HG02885 (cell line): ENCODE results near the gene TBC1D22A.

Experiments used
- ATAC-seq: cut with Tn5 transposase; IDR thresholded peaks from one replicate; pipeline ENCODE4 v1.9.1; 2021; ENCODE audit warnings: mild to moderate bottlenecking; ENCODE audit not compliant: unreplicated experiment, poor library complexity

Gene TBC1D22A

GRCh38 chr22:47149976-47150375 is 387.5 kb downstream of the TBC1D22A start:
- no peak for ATAC-seq

GRCh38 chr22:47150426-47150825 is 388.0 kb downstream of the TBC1D22A start:
- no peak for ATAC-seq

- no peak for ATAC-seq
These were observed 388.6 kb downstream of the TBC1D22A start for GRCh38 chr22:47151064-47151463.

- no peak for ATAC-seq
These were observed 389.0 kb downstream of the TBC1D22A start for GRCh38 chr22:47151490-47151889.

- no peak for ATAC-seq
These were observed 389.8 kb downstream of the TBC1D22A start for GRCh38 chr22:47152236-47152635.

- ATAC-seq, result no peak
These were observed 390.5 kb downstream of the TBC1D22A start for GRCh38 chr22:47152938-47153337.

- no peak for ATAC-seq
These were observed 391.5 kb downstream of the TBC1D22A start for GRCh38 chr22:47153854-47154525.

- ATAC-seq, result no peak
These were observed 392.2 kb downstream of the TBC1D22A start for GRCh38 chr22:47154621-47155081.

- ATAC-seq, result no peak
These were observed 392.9 kb downstream of the TBC1D22A start for GRCh38 chr22:47155131-47155885.

GRCh38 chr22:47155912-47156311 is 393.5 kb downstream of the TBC1D22A start:
- no peak for ATAC-seq

- ATAC-seq, result no peak
These were observed 394.1 kb downstream of the TBC1D22A start for GRCh38 chr22:47156352-47157092.

- ATAC-seq, result no peak
These were observed 394.6 kb downstream of the TBC1D22A start for GRCh38 chr22:47157093-47157420.

- ATAC-seq, result no peak
These were observed 395.2 kb downstream of the TBC1D22A start for GRCh38 chr22:47157486-47158270.

- ATAC-seq, result no peak
These were observed 396.0 kb downstream of the TBC1D22A start for GRCh38 chr22:47158457-47158856.

GRCh38 chr22:47159592-47159991 is 397.1 kb downstream of the TBC1D22A start:
- ATAC-seq, result no peak

GRCh38 chr22:47160141-47160541 is 397.7 kb downstream of the TBC1D22A start:
- no peak for ATAC-seq

GRCh38 chr22:47160781-47161520 is 398.5 kb downstream of the TBC1D22A start:
- no peak for ATAC-seq

- no peak for ATAC-seq
These were observed 399.2 kb downstream of the TBC1D22A start for GRCh38 chr22:47161631-47162030.

GRCh38 chr22:47162865-47163264 is 400.4 kb downstream of the TBC1D22A start:
- ATAC-seq, result no peak

- ATAC-seq, result no peak
These were observed 401.0 kb downstream of the TBC1D22A start for GRCh38 chr22:47163481-47163855.
